Measurements from ENCODE around the gene TRMT44.

Gene TRMT44

DNA sequence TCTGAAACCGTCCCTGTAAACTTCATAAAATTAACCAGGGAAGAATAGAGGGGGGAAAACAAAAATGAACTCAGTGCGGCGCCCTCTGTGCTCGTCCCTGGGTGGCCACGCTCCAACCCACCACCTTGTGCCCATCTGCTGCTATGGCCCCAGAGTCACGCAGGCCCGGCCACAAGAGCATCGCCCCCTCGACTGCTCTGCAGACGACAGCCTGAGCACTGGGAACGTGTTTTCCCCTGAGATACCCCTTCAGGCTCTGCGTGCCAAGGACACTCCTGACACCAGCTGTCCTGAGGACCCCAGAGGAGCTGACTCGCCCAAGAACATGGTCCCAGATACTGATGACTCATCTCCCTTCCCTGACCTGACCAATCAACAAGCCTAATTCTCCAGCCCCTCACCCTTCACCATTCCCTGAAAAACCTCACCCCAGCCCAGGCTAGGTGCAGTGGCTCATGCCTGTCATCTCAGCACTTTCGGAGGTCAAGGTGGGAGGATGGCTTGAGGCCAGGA, 75.5 kb downstream of the TRMT44 start:
- no peak for DNase-seq

DNA sequence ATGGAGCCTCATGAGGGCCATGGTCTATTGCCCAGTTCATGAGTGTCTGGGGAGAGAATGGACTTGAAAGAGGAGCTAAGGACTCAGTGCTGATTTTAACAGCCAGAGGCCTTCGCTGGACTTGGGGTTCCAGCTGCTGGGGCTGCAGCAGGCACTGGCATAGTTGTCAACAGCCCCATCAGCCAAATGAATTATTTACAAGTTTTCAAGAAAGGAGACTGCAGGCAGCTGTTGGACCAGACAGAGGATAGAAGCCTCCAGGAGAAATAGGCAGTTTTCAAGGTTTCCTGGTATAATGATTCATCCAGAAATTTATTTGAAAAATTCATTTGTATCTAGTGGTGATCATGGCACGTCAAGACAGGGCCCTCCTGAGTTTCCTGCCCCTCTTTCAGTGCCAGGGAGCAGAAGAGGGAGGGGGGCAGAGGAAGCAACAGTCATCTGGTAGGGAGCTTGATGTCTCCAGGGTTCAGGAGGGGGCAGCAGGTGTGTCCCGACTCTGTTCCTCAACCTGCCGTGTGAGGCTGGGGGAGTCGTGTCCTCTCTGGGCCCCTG, 76.5 kb downstream of the TRMT44 start:
- DNase-seq = no peak

DNA sequence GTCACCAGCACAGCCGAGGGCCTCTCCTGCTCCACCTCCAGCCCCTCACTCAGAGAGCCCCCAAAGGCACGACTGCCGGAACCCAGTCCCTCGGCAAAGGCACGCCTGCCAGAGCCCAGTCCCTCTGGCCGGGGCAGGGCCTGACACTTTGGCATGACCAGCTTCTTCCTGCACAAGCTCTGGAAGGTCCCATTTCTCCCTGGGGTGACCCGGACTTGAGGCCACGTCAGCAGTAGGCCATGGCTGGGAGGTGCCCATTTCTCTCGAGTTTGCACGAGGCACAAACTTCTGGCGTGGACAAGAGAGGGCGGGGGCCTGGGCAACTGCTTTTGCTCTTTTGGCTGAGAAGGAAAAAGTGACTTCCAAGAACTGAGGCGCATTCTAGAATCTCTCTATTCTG, 77.4 kb downstream of the TRMT44 start:
- no peak for DNase-seq

DNA sequence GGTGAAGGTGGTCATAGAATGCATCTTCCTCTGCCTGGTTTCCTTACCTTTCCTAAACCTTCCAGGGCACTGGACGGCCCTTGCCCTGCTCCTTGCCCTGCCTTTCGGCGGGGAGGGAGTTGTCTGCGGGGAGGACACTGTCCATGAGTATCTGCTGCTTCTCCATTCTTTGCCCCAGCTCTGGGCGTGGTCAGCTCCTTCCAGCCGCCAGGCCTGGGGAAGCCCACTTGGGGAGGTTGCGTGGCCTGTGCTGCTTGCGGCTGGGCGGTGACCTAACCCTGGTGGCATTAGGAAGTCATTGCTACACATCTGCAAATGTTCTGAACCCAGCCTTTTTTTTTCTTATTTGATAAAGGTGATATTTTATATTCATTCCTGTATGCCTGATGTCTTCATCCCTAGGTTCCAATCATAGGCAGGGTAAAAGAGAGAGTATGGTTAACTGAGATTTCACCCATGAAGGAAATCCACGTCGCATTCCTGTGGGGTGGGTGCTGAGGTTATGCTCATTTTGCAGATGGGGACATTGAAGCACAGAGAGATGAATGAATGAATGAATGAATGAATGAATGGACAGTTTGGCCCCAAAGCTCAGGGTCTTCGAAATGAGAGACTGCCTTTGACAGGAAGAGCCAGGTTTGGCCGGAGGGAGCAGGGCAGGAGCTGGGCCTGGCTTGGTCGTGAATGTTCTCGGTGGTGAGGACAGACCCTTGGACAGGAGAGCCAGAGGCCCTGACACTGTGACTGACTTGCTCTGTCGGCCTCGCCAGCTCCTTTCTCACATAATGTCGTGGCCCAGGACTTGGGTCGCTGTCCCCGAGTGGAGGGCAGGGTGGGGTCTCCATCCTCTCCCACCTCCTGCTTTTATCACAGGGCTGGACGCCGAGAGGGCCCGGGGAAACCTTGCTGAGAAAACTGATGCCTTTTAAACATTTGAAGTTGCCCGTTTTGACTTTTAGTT, 81.9 kb downstream of the TRMT44 start:
- no peak for DNase-seq

DNA sequence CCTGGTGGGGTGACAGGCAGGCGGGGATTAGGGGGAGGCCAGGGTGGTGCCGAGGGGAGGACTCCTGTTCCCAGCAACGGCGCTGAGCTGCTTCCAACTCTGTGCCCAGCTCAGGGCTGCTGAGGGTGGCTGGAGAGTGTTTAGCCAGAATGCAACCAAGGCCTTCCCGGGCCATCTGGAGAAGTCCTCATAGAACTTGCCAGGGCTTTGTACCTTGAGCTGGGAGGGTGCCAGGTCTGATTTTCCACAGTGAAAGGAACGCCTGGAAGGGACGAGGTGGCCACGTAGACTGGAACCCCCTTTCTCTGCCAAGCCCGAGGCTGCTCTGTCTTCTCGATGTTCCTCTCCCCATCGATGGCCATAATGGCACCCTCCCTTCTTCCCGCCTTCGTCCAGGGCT, 82.6 kb downstream of the TRMT44 start:
- no peak for DNase-seq

- DNase-seq = no peak
Measured at GRCh38 chr4:8523766-8524165, 83.2 kb downstream of the TRMT44 start.

DNA sequence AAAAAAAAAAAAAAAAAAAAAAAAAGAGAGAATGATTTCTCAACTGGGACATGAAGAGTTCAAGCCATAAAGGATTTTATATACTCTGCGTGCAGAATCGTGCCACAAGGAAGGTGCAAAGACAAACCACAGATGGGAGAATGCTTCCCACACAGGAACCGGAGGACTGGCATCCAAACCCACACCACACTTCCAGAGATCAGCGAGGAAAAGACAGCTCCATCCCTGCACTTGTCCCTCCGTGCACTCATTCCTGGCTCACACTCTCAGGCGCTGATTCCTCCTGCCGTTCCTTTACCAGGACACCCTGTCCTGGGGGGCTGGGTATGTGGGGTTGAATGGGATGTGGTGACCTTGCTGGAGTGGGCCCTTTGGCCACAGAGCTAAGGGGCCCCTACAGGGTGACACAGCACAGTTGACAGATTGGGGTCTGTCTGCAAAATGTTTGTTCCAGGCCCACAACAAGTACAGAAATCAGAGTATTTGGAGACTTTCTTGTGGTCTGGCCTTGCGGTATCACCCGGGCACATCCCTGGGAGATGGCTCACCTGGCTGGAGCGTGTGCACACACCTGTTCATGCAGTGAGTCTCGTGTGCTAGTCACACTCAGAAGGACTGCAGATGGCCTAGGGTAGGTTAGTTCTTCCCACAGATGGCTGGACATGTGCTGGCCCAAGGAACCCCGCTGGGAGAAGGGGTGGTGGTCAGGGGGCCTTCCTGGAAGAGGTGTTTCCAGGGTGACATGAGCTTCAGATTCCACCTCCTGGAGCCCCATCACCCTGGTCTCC, 84.2 kb downstream of the TRMT44 start:
- DNase-seq = no peak

DNA sequence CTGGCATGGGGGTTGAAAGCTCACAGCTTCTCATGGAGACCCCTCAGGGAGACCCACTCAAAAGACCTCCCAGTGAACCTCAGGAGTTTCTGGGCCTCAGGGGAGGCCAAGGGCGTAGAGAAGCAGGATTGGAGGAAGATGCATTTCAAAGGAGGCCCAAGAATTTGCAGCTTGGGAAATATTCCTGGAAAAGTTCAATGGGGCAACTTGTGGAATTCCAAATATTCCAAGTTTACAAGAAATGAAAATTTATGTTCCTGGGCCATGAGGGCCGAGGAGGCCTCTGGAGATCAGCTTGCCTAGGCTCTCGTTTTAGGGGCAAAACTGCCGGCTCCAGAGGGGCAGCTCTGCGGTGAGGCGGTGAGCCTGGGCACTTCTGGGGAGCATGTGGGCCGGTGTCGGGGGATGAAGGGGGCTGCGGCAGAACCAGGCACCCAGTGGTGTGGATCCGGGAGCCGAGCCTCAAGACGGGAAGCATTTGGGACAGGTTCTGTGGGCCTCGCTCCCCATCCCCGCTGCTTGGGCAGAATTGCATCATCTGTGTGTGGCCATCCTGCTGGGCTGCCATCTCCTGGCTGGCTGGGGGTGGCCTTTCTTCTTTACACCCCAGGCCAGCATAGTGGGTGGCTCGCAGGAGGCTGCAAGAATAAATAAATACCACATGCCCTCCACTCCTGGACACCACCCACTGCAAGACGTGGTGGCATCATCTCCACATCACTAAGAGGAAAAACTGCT, 85.0 kb downstream of the TRMT44 start:
- DNase-seq = no peak
